Small intestine (tissue), 7 donors: ENCODE measurements around the gene CHCHD3. TPM values are rescaled to one million over a fixed set of nuclear protein-coding genes. Genes with fewer than 3 reads are reported as not detected.

Experiments used
- DNase-seq, 2 donors: peaks; one replicate each; pipeline versions ENCODE4 v3.0.0 to v3.0.0-alpha.2; 2013
- FAIRE-seq: peaks from 2 replicates; lab custom pipeline; 2012; peaks lifted over from hg19 to GRCh38; lab: Jason Lieb, UNC
- H3K27ac ChIP-seq, 3 donors: one replicate each; pipeline ENCODE4 v1.5.1; 2013; ENCODE audit warnings: low read length in 2 of 3, mild to moderate bottlenecking in 2 of 3, control low read depth in 1 of 3, inconsistent platforms in 1 of 3, low read depth in 1 of 3, moderate library complexity in 1 of 3
- H3K27me3 ChIP-seq, 3 donors: one replicate each; pipeline ENCODE4 v1.6.1; 2013; ENCODE audit warnings: low read length in 3 of 3, inconsistent platforms in 1 of 3; ENCODE audit not compliant: control insufficient read depth in 3 of 3, insufficient read depth in 3 of 3
- H3K36me3 ChIP-seq, 3 donors: one replicate each; pipeline ENCODE4 v1.6.1; 2013; ENCODE audit warnings: low read length in 3 of 3, inconsistent platforms in 1 of 3, low read depth in 1 of 3, mild to moderate bottlenecking in 1 of 3, moderate library complexity in 1 of 3; ENCODE audit not compliant: control insufficient read depth in 3 of 3, insufficient read depth in 2 of 3
- H3K4me1 ChIP-seq, 3 donors: one replicate each; pipeline ENCODE4 v1.6.1; 2013; ENCODE audit warnings: low read length in 2 of 3, inconsistent platforms in 1 of 3, low read depth in 1 of 3, mild to moderate bottlenecking in 1 of 3, moderate library complexity in 1 of 3; ENCODE audit not compliant: control insufficient read depth in 3 of 3, insufficient read depth in 2 of 3
- H3K4me3 ChIP-seq, 3 donors: one replicate each; pipeline ENCODE4 v1.5.1; 2013; ENCODE audit warnings: low read length in 3 of 3, control low read depth in 1 of 3, inconsistent platforms in 1 of 3, low read depth in 1 of 3, mild to moderate bottlenecking in 1 of 3, moderate library complexity in 1 of 3
- H3K9me3 ChIP-seq, 2 donors: one replicate each; pipeline ENCODE4 v1.6.1; 2013; ENCODE audit warnings: low read depth in 1 of 2, low read length in 1 of 2; ENCODE audit not compliant: control insufficient read depth in 2 of 2, insufficient read depth in 1 of 2
- WGBS, 3 donors: extraction: QIAGEN DNeasy Blood & Tissue Kit; methylation state at CpG; one replicate each; pipeline ENCODE4 v1.1.7; 2013; 5-methylcytosine and 5-hydroxymethylcytosine counted together
- polyA plus RNA-seq, 4 donors: library from polyadenylated mRNA; stranded (reverse) in 3 of 4; unstranded in 1 of 4; fragments of 200-250 nt in 3 of 4; fragments of 120-200 nt in 1 of 4; gene quantifications; one replicate each; pipeline versions ENCODE4 v1.2.1 to v1.2.3, GENCODE V29; 2013
- donor health status: healthy with polysubstance abuse.
- donor health status: control.
- donor health status: control.
- donor health status: Bipolar disorder and iron deficiency.
- donor health status: healthy.

Gene CHCHD3
- polyA plus RNA-seq, 4 donors, result 53.5 to 98.6 (median 78.9) TPM

DNA sequence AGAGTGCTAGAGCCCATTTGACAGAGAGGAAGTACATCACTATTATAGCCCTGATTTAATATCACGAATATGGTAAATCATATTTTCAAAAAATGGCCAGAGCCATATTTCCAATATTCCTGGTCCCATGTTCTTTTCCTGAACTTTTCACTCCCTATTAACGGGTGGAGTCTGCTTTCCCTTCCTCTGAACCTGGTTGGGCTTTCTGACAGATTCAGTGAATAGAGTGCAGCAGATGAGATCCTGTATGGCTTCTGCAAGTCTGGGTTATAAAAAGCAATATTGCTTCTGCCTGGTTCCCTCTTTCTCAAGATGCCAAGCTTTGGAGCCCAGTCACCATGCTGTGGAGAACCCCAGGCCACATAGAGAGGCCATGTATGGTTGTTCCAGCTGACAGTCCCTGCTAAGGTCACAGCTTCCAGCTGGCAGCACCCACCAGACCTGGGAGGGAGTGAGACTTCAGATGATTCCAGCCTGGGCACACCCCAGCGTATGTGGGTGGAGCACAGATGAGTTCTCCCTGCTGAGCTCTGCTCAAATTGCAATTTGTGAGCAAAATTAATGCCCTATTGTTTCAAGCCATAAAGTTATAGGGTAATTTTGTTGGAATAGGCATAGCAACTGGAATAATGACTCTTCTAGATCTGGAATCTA lies 17.9 kb upstream of the CHCHD3 start:
- Histone ChIP-seq H3K9me3 (no peaks in the 10 kb centered on the region), H3K4me3 (no peak overlapping the region), H3K27me3 (peaks cover 0 to 2% (median 0%) of the 10 kb centered on the region in 3 donors), H3K36me3 (no peaks in the 10 kb centered on the region), H3K4me1 (no peaks in the 10 kb centered on the region), H3K27ac (no peak overlapping the region)
- FAIRE-seq, result no peak
- DNase-seq, result no peak
- WGBS, 3 donors, result 61 to 80% (median 79%) methylated on average over 3 of the region's 3 CpGs

DNA sequence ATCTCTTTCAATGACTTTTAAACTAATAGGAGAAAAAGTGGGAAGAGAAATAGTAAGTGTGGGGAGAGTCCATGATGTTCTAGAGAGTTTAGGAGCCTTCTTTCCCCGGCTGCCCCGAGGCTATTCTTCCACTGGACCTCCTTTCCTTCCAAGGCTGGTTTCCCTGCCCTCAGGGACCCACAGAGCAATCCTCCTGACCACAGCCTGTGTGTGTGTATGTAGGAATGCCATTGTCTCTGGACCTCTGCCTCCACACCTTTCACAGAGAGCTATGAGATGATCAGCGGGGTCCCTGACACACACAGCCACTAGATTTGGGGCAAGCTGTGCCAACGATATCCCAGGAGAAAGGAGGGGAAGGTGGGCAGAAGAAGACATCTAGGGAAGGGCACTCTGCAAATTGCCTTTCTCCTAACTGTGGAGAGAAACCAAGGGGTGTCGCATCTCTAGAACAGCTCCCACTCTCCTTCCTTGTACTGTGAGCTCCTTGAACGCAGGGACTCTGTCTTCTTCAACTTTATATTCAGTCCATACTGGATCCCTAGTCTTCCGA lies 13.3 kb upstream of the CHCHD3 start:
- WGBS, 3 donors, result 75 to 86% (median 79%) methylated on average over 7 of the region's 7 CpGs
- no peaks in the 10 kb centered on the region for H3K4me1 ChIP-seq
- H3K4me3 ChIP-seq, result no peak overlapping the region
- H3K36me3 ChIP-seq, result no peaks in the 10 kb centered on the region
- H3K27me3 ChIP-seq, result peaks cover 0 to 2% (median 0%) of the 10 kb centered on the region in 3 donors
- DNase-seq (no peak), FAIRE-seq (no peak)
- H3K9me3 ChIP-seq, result no peaks in the 10 kb centered on the region
- H3K27ac ChIP-seq, result no peak overlapping the region

- Histone ChIP-seq H3K9me3 (no peaks in the 10 kb centered on the region), H3K27me3 (no peaks in the 10 kb centered on the region), H3K36me3 (no peaks in the 10 kb centered on the region), H3K4me3 (no peak overlapping the region), H3K27ac (no peak overlapping the region), H3K4me1 (no peaks in the 10 kb centered on the region)
- DNase-seq (no peak), FAIRE-seq (no peak)
- 90 to 94% (median 91%) methylated on average over 3 of the region's 3 CpGs for WGBS, 3 donors
Measured at GRCh38 chr7:133091943-133092464, 10.1 kb upstream of the CHCHD3 start.

DNA sequence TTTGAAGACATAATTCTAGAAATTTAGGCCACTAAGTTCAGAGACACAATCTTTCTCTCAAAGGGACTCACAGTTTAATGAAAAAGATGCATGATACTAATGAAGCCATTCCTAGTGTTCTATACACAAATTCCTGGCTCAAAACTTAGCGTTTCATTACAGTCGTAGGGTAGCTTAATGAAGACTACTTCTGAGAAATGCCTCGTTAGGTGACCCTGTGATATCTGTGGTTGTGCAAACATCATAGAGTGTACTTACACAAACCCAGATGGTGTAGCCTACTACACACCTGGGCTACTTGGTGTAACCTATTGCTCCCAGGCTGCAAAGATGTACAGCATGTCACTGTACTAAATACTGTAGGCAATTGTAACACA lies 488 bp upstream of the CHCHD3 start:
- WGBS, 3 donors, result 80 to 92% (median 83%) methylated on average over 3 of the region's 3 CpGs
- no peaks in the 10 kb centered on the region for H3K27me3 ChIP-seq
- peaks cover 0 to 6% (median 3%) of the 10 kb centered on the region in 3 donors for H3K4me1 ChIP-seq
- FAIRE-seq (no peak), DNase-seq (no peak)
- no peaks in the 10 kb centered on the region for H3K36me3 ChIP-seq
- H3K4me3 ChIP-seq, result no peak overlapping the region
- no peaks in the 10 kb centered on the region for H3K9me3 ChIP-seq
- H3K27ac ChIP-seq, result no peak overlapping the region

DNA sequence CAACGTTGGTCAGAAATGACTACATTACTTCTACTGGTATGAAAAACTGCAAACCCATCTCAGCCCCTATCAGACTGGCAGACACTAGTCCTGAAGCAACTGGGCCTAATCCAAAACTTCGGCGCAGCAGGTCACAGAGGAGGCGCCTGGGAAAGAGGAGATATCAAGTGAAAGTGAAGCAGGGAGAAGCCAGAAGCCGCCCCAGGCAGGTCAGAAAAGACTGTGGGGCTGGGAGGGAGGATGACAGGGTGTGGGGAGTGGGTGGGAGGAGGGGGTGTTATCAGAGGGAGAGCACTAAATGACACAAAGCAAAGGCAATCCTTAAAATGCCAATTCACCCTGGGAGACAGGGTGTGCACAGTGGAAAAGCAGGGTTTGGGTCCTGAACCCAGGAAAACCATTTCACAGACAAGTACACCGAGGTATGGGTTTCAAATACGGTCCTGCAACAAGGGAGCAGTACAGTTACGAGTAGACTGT lies 731 bp downstream of the CHCHD3 start:
- H3K27me3 ChIP-seq, result no peaks in the 10 kb centered on the region
- peaks cover 1 to 6% (median 3%) of the 10 kb centered on the region in 3 donors for H3K4me1 ChIP-seq
- peak overlapping the region; percentile 24 to 84 (median 50) for H3K27ac ChIP-seq
- peak; percentile 44 to 49 for DNase-seq
- H3K4me3 ChIP-seq, result peak overlapping the region; percentile 63 to 79 (median 75)
- WGBS, 3 donors, result 1 to 6% (median 4%) methylated on average over 8 of the region's 8 CpGs
- no peaks in the 10 kb centered on the region for H3K36me3 ChIP-seq
- H3K9me3 ChIP-seq, result no peaks in the 10 kb centered on the region
- no peak for FAIRE-seq

DNA sequence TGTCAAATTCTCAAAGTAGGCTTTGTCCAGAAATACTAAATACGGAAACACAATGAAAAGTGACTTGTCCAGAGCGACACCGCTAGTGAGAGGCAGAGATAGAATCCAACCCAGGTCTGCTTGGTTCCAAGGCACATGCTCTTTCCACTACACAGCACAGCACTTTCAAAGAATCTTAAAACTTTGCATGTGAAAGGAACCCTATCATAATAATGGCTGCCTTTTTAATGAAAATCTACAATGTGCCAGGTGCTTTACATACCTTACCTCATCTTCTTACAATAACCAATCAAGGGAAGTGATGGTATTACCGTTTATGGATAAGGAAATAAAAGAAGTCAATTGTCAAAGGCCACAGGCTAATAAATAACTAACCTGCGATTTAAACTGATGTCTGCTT lies 2.6 kb downstream of the CHCHD3 start:
- no peaks in the 10 kb centered on the region for H3K9me3 ChIP-seq
- H3K4me1 ChIP-seq, result peaks cover 1 to 6% (median 3%) of the 10 kb centered on the region in 3 donors
- DNase-seq (no peak), FAIRE-seq (no peak)
- no peak overlapping the region for H3K4me3 ChIP-seq
- 62 to 75% (median 64%) methylated on average over 5 of the region's 5 CpGs for WGBS, 3 donors
- no peaks in the 10 kb centered on the region for H3K36me3 ChIP-seq
- H3K27ac ChIP-seq, result no peak overlapping the region
- no peaks in the 10 kb centered on the region for H3K27me3 ChIP-seq

DNA sequence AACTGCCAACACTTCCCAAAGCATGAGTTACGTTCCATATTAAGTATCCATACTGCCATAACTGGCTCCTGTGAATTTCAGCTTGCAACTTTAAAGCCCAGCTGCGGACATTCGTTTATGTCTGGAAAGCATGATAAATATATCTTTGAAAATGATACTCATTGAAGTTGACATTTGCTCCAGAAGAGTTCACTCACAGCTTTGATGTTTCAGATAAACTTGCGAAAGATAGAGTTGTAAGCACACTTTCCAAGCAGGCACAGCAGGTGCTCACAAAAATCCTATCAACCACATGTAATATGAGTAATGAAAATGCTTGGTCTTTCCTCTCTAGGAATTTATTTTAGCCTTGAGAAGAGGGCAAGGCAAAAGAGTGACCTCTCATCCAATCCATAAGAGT lies 4.5 kb downstream of the CHCHD3 start:
- DNase-seq, result no peak
- Histone ChIP-seq H3K4me1 (peaks cover 1 to 6% (median 2%) of the 10 kb centered on the region in 3 donors), H3K36me3 (peaks cover 0 to 2% (median 0%) of the 10 kb centered on the region in 3 donors), H3K4me3 (no peak overlapping the region), H3K27ac (no peak overlapping the region), H3K9me3 (no peaks in the 10 kb centered on the region), H3K27me3 (no peaks in the 10 kb centered on the region)
- WGBS, 3 donors, result 84 to 96% (median 91%) methylated on average over 4 of the region's 4 CpGs
- no peak for FAIRE-seq

- Histone ChIP-seq H3K36me3 (peaks cover 0 to 2% (median 0%) of the 10 kb centered on the region in 3 donors), H3K4me3 (no peak overlapping the region), H3K27me3 (no peaks in the 10 kb centered on the region), H3K4me1 (peaks cover 0 to 5% (median 1%) of the 10 kb centered on the region in 3 donors), H3K9me3 (no peaks in the 10 kb centered on the region), H3K27ac (no peak overlapping the region)
- DNase-seq, result no peak
- WGBS, 3 donors, result 83 to 94% (median 92%) methylated on average over 2 of the region's 2 CpGs
- FAIRE-seq, result no peak
Measured at GRCh38 chr7:133076142-133076541, 5.7 kb downstream of the CHCHD3 start.
